ENCODE data around the gene TIGD3.
"Not testable (repeated sequence)": the region's sequence is repeated elsewhere in the genome, so short reads cannot be mapped to it uniquely, and the experiment has no call there.

Gene TIGD3

DNA sequence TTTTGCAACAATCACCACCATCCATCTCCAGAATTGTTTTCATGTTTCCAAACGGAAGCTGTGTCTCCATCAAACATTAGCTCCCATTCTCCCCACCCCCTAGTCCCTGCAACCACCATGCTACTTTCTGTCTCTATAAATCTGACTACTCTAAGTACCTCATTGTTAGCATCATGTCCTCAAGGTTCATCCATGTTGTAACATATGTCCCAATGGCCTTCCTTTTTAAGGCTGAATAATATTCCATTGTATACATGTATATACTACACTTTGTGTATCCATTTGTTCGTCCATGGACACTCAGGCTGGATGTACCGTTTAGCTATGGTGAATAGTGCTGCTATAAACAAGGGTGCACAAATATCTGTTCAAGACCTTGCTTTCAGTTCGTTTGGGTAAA lies 29.1 kb upstream of the TIGD3 start:
- DNase-seq (ENCODE audit: low spot score) = no peak

GRCh38 chr11:65327021-65327420 lies 27.5 kb upstream of the TIGD3 start:
- no peak for DNase-seq (ENCODE audit: low spot score)

DNA sequence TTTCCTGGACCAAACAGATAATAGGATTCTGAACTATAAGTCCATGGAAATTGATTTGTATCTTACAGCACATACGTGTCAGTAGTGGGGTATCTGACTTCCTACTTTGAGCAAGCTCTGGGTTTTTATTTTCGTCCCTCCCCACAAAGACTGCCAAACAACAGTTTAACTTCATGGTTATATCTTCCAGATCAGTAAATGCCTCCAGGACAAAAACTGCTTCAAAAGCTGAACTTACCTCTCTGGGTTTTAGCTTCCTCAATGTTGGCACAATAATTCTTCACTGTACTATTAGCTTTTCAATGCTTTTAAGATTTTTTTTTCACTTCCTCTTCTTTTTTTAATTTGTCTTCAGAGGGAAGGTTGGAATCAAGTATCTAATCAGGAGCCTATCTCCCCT lies 25.1 kb upstream of the TIGD3 start:
- DNase-seq (ENCODE audit: low spot score) = no peak

- DNase-seq (ENCODE audit: low spot score) = peak; percentile 57
These were observed 24.6 kb upstream of the TIGD3 start for GRCh38 chr11:65329944-65330403.

- DNase-seq (ENCODE audit: low spot score) = no peak
These were observed 24.0 kb upstream of the TIGD3 start for GRCh38 chr11:65330544-65330943.

GRCh38 chr11:65332591-65332990 lies 22.0 kb upstream of the TIGD3 start:
- DNase-seq (ENCODE audit: low spot score) = not testable (repeated sequence)

DNA sequence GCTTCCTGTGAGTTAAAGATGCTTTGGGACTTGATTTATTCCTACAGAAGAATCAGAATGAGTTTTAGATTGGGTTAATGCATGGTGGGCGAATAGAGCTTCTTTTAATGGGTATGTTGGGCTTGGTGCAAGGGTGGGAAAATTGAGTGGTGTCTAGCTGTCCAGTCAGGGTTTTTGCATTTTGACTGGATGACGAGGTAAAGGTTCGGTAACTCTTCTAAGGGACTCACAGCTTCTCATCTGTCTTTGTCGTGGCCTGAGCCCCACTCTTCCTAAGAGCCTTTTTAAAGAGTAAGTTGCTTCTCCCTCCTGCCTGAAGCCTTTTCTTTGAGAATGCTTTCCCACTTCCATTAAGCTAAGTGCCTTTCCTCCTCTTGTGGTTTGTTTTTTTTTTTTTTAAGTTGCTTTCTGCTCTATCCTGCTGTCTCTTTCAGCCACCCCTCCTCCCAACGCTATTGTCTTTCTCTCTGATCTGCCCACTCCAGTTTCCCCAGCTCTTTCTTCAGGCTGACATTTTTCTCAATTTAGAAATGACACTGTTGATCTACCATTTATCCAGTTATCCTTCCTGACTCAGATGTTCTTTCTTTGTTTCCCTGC lies 19.8 kb upstream of the TIGD3 start:
- no peak for DNase-seq (ENCODE audit: low spot score)

DNA sequence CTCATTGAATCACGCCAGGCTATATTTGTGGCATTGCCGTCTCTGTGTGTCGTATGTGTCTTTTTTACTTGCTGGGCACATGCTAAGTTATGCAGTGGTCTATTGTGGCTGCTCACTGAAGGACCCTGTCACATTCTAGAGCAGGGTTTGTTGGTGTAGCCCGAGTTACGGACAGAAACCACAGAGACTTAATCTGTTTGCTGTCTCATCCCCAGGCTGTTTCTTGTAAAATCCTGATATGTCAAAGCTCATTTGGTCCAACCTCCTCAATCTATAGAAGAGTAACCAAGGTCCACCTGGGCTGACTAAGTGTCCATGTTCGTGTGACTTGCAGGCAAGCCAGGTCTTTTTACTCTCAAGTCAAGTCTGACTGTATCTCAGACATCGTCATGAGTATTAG lies 15.9 kb upstream of the TIGD3 start:
- DNase-seq (ENCODE audit: low spot score) = no peak

DNA sequence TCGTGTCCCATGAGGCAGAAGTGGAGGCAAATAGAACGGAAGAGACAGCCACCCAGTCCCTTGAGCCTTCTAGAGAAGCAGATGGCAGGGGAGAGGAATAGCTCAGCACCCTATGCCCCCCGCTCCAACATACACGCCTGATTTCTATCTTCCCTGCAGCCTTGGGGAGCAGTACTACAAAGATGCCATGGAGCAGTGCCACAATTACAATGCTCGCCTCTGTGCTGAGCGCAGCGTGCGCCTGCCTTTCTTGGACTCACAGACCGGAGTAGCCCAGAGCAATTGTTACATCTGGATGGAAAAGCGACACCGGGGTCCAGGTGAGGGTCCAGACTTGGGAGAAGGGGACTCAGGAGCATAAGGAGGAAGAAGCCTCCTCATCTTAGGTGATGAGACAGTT lies 14.3 kb upstream of the TIGD3 start:
- DNase-seq (ENCODE audit: low spot score) = no peak

DNA sequence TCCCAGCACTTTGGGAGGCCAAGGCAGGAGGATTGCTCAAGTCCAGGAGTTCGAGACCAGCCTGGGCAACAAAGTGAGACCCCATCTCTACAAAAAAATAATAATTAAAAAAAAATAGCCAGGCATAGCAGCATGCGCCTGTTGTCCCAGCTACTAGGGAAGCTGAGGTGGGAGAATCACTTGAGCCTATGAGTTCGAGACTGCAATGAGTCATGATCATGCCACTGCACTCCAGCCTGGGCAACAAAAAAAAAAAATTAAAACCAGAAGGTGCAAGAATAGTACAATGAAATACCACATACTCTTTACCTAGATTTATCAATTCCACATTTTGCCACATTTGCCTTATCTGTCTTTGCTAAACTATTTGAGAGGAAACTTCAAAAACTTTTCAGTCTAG lies 12.7 kb upstream of the TIGD3 start:
- DNase-seq (ENCODE audit: low spot score) = no peak

DNA sequence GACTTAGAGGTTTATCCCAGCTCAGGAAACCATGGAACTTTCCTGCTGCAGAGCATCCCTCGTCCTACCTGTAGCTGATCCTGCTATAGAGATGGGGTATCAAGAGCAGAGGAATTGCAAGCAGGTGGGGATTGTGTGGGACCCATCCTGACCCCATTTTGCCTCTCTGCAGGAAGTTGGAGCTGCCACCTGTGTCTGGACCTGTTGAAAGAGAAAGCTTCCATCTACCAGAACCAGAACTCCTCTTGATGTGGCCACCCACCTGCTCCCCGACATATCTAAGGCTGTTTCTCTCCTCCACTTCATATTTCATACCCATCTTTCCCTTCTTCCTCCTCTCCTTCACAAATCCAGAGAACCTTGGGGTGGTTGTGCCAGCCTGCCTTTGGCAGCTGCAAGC lies 3.0 kb upstream of the TIGD3 start:
- DNase-seq (ENCODE audit: low spot score) = no peak

GRCh38 chr11:65352783-65353182 lies 1.8 kb upstream of the TIGD3 start:
- no peak for DNase-seq (ENCODE audit: low spot score)

DNA sequence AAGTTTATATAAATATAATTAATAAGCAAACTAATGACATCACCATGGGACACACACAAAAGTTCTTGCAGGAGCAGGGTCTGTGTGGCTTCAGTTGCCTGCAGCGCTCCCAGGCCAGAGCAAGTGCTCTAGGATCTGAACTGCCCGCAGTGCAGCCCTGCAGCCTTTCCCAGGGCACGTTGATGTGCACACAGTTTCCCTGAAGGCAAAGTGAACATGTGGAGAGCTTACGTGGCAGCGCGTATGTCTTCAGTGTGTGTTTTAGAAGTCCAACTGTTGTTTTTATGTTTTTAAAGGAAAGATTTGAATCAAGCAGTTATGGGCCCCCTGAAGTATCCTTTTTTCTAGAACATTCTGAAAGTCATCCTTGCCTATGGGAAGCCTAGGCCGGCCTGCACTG lies 1.2 kb upstream of the TIGD3 start:
- no peak for DNase-seq (ENCODE audit: low spot score)

DNA sequence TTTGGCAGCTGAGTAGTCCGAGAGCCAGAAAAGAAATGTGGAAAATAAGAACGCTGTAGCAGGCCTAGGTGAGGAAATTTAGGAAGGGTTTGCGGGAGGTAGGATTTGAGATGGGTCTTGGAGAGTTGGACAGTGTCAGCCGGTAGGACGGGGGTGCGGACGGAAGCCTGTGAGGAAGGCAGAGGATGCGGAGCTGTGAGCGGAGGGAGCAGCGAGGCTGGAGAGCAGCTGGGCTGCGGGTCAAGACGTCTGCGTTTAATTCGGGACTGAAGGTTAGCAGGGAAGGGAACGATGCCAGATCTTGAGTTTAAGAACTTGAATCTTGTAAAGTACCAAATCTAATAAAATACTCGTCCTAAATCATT lies 669 bp upstream of the TIGD3 start:
- DNase-seq (ENCODE audit: low spot score) = no peak

GRCh38 chr11:65355013-65355775 lies 643 bp downstream of the TIGD3 start:
- peak; percentile 54 for DNase-seq (ENCODE audit: low spot score)

- DNase-seq (ENCODE audit: low spot score) = no peak
These were observed 1.3 kb downstream of the TIGD3 start for GRCh38 chr11:65355776-65356393.

GRCh38 chr11:65356394-65356972 lies 1.9 kb downstream of the TIGD3 start:
- no peak for DNase-seq (ENCODE audit: low spot score)

DNA sequence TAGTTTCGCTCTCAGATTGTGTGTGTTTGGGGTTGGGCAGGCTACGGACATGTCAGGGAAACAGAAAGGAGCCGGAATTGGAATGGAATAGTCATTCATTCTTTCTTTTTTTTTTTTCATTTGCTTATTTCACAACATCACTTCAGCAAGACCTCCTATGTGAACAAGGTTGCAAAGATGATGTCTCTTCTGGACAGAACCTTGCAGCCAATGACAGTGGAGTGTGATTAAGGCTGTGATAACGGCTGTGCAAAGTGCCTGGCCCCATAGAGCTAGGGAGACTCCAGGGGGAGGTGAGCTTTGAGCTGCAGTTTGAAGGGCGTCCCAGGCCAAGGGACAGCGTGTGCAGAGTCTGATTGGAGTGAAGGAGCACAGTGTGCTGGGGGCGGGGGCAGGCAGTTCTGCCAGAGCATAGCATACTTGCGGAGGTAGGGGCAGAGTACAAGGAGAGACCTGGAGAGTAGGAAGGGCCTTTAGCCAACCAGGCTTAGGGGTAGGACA lies 3.4 kb downstream of the TIGD3 start:
- DNase-seq (ENCODE audit: low spot score) = peak; percentile 40

- no peak for DNase-seq (ENCODE audit: low spot score)
These were observed 7.9 kb downstream of the TIGD3 start for GRCh38 chr11:65362320-65362931.

DNA sequence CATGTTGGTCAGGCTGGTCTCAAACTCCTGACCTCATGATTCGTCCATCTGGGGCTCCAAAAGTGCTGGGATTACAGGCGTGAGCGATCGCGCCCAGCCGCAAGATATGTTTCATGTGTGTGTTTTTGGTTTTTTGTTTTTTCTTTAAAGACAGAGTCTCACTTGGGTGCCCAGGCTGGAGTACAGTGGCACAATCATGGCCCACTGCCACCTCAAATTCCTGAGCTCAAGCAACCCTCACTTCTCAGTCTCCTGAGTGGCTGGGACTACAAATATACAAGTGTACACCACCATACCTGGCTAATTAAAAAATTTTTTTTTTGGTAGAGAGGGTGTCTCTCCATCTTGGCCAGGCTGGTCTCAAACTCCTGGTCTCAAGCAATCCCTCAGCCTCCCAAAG lies 8.4 kb downstream of the TIGD3 start:
- DNase-seq (ENCODE audit: low spot score) = no peak

GRCh38 chr11:65363770-65364169 lies 9.2 kb downstream of the TIGD3 start:
- no peak for DNase-seq (ENCODE audit: low spot score)

GRCh38 chr11:65366340-65366773 lies 11.8 kb downstream of the TIGD3 start:
- DNase-seq (ENCODE audit: low spot score) = peak; percentile 86

Data from HuH-7.5 (cell line).